GM18873 (cell line): ENCODE results near the gene ITLN2.
"Not testable (repeated sequence)": the region's sequence is repeated elsewhere in the genome, so short reads cannot be mapped to it uniquely, and the experiment has no call there.

ENCODE experiments used
- ATAC-seq: cut with Tn5 transposase; IDR thresholded peaks from one replicate; pipeline ENCODE4 v1.9.1; 2021; ENCODE audit warnings: mild to moderate bottlenecking, moderate library complexity, moderate number of reproducible peaks; ENCODE audit not compliant: unreplicated experiment, low FRiP score

The ITLN2 gene

GRCh38 chr1:160910170-160910750 lies 44.3 kb downstream of the ITLN2 start:
- ATAC-seq = no peak

DNA sequence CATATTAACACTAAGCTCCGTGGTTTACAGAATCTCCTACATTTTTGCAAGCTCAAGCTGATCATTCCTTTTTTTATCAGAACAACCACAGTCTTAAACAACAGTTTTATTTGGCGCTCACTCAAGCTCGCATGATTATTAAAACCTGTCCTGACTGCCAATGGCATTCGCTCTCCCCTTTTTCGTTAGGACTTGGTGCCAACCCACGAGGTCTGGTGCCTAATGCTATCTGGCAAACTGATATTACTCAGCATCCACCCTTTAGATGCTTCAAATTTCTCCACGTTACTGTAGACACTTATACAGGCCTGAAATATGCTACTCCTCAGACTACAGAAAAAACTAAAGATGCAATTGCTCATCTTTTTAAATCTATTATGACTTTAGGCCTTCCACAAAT lies 46.6 kb downstream of the ITLN2 start:
- ATAC-seq = no peak

DNA sequence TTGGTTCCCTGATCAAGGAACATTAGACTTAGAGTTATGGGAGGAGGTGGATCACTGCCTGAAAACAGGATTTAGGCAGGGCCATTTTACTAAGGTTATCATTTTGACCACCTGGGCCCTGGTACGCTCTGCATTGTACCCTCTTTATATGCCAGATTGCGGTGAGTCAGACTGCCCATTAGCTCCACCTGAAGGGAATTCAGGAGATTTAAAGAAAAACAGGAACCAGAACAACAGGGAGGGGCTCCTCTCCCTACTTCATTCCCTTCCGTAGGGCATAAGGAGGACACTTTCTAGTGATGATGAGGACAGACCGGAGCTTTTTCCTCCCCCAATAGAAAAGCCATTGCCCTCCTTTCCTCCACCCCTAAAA lies 49.0 kb downstream of the ITLN2 start:
- no peak for ATAC-seq

DNA sequence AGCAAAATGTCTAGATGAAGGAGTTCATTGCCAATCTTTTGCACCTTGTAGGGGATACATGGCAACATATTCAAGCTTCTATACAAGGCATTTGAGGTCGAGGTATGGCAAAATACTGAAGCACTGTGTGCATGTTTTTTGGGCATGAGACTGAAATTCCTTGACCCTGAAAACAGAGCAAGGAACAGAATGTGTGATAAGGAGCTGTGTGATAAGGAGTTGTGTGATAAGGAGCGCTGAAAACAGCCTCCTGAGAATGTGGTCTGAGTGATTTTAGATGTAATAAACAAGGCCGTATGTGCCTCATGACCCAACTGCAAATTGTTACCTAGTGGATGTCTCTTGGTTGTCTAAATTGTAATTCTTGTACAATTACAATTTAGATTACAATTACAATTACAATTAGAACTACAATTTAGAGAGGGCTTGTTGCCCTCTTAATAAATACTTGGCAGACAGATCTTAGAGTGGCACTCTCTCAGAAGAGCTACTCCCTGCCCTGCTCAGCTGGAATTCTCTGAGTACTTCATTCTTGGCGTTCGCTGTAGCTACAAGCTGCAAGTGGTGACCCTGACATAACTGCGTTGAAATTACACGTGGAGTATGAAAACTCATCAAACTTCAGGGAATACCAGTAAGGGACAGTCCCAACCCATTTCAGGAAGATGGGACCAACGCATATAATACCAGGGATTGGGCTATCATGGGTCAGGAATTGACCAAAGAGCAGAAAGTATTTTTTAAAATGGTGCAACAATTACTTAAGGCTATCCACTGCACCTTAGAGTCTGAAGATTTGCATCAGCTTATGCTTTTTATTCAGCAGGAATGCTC lies 49.6 kb downstream of the ITLN2 start:
- no peak for ATAC-seq

GRCh38 chr1:160902251-160902650 lies 52.4 kb downstream of the ITLN2 start:
- not testable (repeated sequence) for ATAC-seq

- no peak for ATAC-seq
Measured at GRCh38 chr1:160901768-160902167, 52.8 kb downstream of the ITLN2 start.

DNA sequence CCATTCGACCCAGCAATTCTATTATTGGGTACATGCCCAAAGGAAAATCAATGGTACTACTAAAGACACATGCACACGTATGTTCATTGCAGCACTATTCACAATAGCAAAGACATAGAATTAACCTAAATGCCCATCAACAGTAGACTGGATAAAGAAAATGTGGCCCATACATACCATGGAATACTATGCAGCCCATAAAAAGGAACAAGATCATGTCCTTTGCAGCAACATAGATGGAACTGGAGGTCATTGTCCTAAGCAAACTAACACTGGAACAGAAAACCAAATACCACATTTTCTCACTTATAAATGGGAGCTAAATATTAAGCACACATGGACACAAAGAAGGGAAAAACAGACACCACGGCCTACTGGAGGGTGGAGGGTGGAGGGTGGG lies 53.9 kb downstream of the ITLN2 start:
- ATAC-seq = not testable (repeated sequence)
